Peyer's patch (tissue), 4 donors: ENCODE data around the gene MGARP.

ENCODE experiments used
- CTCF ChIP-seq, 6 experiments: fragments of 450-650 bp in 4 of 6; fragments of 200-600 bp in 2 of 6; sonication (generic) in 1 of 6; IDR thresholded peaks; one replicate each; pipeline ENCODE4 v1.5.1; 2017 to 2019; ENCODE audit warnings: antibody characterized with exemption in 6 of 6, mild to moderate bottlenecking in 3 of 6, moderate library complexity in 1 of 6
- POLR2A ChIP-seq, 2 donors: fragments of 450-650 bp; IDR thresholded peaks; one replicate each; pipeline ENCODE4 v1.5.1; 2017; ENCODE audit warnings: antibody characterized with exemption in 2 of 2, mild to moderate bottlenecking in 2 of 2, moderate library complexity in 2 of 2

GRCh38 chr4:139315221-139315675 is 35.2 kb upstream of the MGARP start:
- TF ChIP-seq POLR2A (IDR thresholded peaks at IDR 0.05) (no peak), CTCF (IDR thresholded peaks at IDR 0.05) (no peak)
